H9 (cell line): ENCODE data around the gene USP47. TPM values are rescaled to one million over a fixed set of nuclear protein-coding genes. Genes with fewer than 3 reads are reported as not detected.

Experiments used
- DNase-seq: peaks from one replicate; pipeline ENCODE4 v3.0.0-alpha.2; 2017
- H2AFZ ChIP-seq: one replicate; pipeline ENCODE4 v1.6.1; 2013; ENCODE audit warnings: mild to moderate bottlenecking, low read length, control low read depth, moderate library complexity
- H2AK5ac ChIP-seq: 2 replicates; pipeline ENCODE4 v1.6.1; 2013; ENCODE audit warnings: low read length, control low read depth, mixed read lengths; ENCODE audit not compliant: insufficient read length
- H2BK120ac ChIP-seq: one replicate; pipeline ENCODE4 v1.6.1; 2013; ENCODE audit warnings: low read depth, mild to moderate bottlenecking, low read length, control low read depth, inconsistent platforms; ENCODE audit not compliant: poor library complexity, severe bottlenecking
- H2BK12ac ChIP-seq: 2 replicates; pipeline ENCODE4 v1.6.1; 2013; ENCODE audit warnings: low read length, control low read depth, mixed read lengths, low read depth; ENCODE audit not compliant: insufficient read length
- H2BK15ac ChIP-seq: 2 replicates; pipeline ENCODE4 v1.6.1; 2013; ENCODE audit warnings: low read depth, low read length, control low read depth
- H2BK20ac ChIP-seq: one replicate; pipeline ENCODE4 v1.6.1; 2013; ENCODE audit warnings: low read depth, mild to moderate bottlenecking, low read length, control low read depth, inconsistent platforms; ENCODE audit not compliant: poor library complexity, severe bottlenecking
- H2BK5ac ChIP-seq: 2 replicates; pipeline ENCODE4 v1.6.1; 2013; ENCODE audit warnings: low read length, control low read depth, mixed read lengths; ENCODE audit not compliant: insufficient read length
- H3K14ac ChIP-seq: 2 replicates; pipeline ENCODE4 v1.6.1; 2013; ENCODE audit warnings: low read length, control low read depth; ENCODE audit not compliant: insufficient read depth
- H3K18ac ChIP-seq: 2 replicates; pipeline ENCODE4 v1.6.1; 2013; ENCODE audit warnings: low read depth, mild to moderate bottlenecking, mixed read lengths, low read length, control low read depth; ENCODE audit not compliant: insufficient read length
- H3K23ac ChIP-seq: 2 replicates; pipeline ENCODE4 v1.6.1; 2013; ENCODE audit warnings: low read length, control low read depth, mixed read lengths, low read depth; ENCODE audit not compliant: insufficient read length
- H3K23me2 ChIP-seq: 2 replicates; pipeline ENCODE4 v1.6.1; 2013; ENCODE audit warnings: low read depth, mild to moderate bottlenecking, mixed read lengths, low read length, control low read depth; ENCODE audit not compliant: insufficient read length, poor library complexity, severe bottlenecking
- H3K27ac ChIP-seq: 2 replicates; pipeline ENCODE4 v1.5.1; 2013; ENCODE audit warnings: low read length, control low read depth, mixed read lengths, low read depth; ENCODE audit not compliant: insufficient read length
- H3K27me3 ChIP-seq: 2 replicates; pipeline ENCODE4 v1.6.1; 2013; ENCODE audit warnings: low read length, control low read depth, inconsistent platforms; ENCODE audit not compliant: insufficient read depth
- H3K4ac ChIP-seq: 2 replicates; pipeline ENCODE4 v1.6.1; 2013; ENCODE audit warnings: low read depth, mild to moderate bottlenecking, control low read depth, inconsistent platforms, low read length, moderate library complexity
- H3K4me1 ChIP-seq: 2 replicates; pipeline ENCODE4 v1.6.1; 2013; ENCODE audit warnings: low read length, control low read depth, inconsistent platforms; ENCODE audit not compliant: insufficient read depth
- H3K4me2 ChIP-seq: 2 replicates; pipeline ENCODE4 v1.6.1; 2013; ENCODE audit warnings: low read length, control low read depth, mixed read lengths; ENCODE audit not compliant: insufficient read length, insufficient read depth
- H3K56ac ChIP-seq: 2 replicates; pipeline ENCODE4 v1.6.1; 2013; ENCODE audit warnings: low read depth, mild to moderate bottlenecking, mixed read lengths, low read length, control low read depth; ENCODE audit not compliant: insufficient read length
- H3K79me1 ChIP-seq: 2 replicates; pipeline ENCODE4 v1.6.1; 2013; ENCODE audit warnings: low read depth, mild to moderate bottlenecking, moderate library complexity, low read length, control low read depth, inconsistent platforms; ENCODE audit not compliant: insufficient read depth, poor library complexity, severe bottlenecking
- H3K79me2 ChIP-seq: 2 replicates; pipeline ENCODE4 v1.6.1; 2013; ENCODE audit warnings: low read length, control low read depth, inconsistent platforms; ENCODE audit not compliant: insufficient read depth
- H3K9ac ChIP-seq: 2 replicates; pipeline ENCODE4 v1.6.1; 2013; ENCODE audit warnings: low read length, control low read depth, mixed read lengths; ENCODE audit not compliant: insufficient read length; ENCODE audit errors: extremely low read depth
- H3K9me3 ChIP-seq: one replicate; pipeline ENCODE4 v1.6.1; 2013; ENCODE audit warnings: low read depth, low read length, inconsistent platforms; ENCODE audit not compliant: control insufficient read depth
- H3T11ph ChIP-seq: one replicate; pipeline ENCODE4 v1.6.1; 2013; ENCODE audit warnings: mild to moderate bottlenecking, low read length, control low read depth, inconsistent platforms
- H4K20me1 ChIP-seq: one replicate; pipeline ENCODE4 v1.6.1; 2013; ENCODE audit not compliant: control insufficient read depth, insufficient read length, insufficient read depth
- H4K5ac ChIP-seq: 2 replicates; pipeline ENCODE4 v1.6.1; 2013; ENCODE audit warnings: low read depth, mild to moderate bottlenecking, mixed read lengths, low read length, control low read depth; ENCODE audit not compliant: insufficient read length
- H4K8ac ChIP-seq: replicated peaks from 2 replicates; pipeline ENCODE4 v1.6.1; 2013; ENCODE audit warnings: low read length, control low read depth, mixed read lengths, low read depth; ENCODE audit not compliant: insufficient read length
- H4K91ac ChIP-seq: 2 replicates; pipeline ENCODE4 v1.6.1; 2013; ENCODE audit warnings: low read depth, mild to moderate bottlenecking, moderate library complexity, mixed read lengths, low read length, control low read depth; ENCODE audit not compliant: insufficient read length
- H3K27ac Mint-ChIP-seq, 3 experiments: 2 replicates in 2 of 3; 3 replicates in 1 of 3; pipeline ENCODE4 v1.8.0; 2020 to 2021; ENCODE audit warnings: mixed read lengths in 3 of 3, mild to moderate bottlenecking in 1 of 3, moderate library complexity in 1 of 3
- H3K27me3 Mint-ChIP-seq: 2 replicates; pipeline ENCODE4 v1.8.0; 2021; ENCODE audit warnings: low read depth, mild to moderate bottlenecking, moderate library complexity, mixed read lengths
- H3K36me3 Mint-ChIP-seq, 3 experiments: 2 replicates in 2 of 3; 3 replicates in 1 of 3; pipeline ENCODE4 v1.8.0; 2020 to 2021; ENCODE audit warnings: low read depth in 3 of 3, mixed read lengths in 3 of 3; ENCODE audit not compliant: insufficient read depth in 1 of 3
- H3K4me1 Mint-ChIP-seq, 2 experiments: 2 replicates each; pipeline ENCODE4 v1.8.0; 2020; ENCODE audit warnings: mixed read lengths in 2 of 2
- H3K4me3 Mint-ChIP-seq, 2 experiments: 2 replicates in 1 of 2; 3 replicates in 1 of 2; pipeline ENCODE4 v1.8.0; 2020 to 2021; ENCODE audit warnings: mild to moderate bottlenecking in 2 of 2, mixed read lengths in 2 of 2, moderate library complexity in 1 of 2
- H3K9me3 Mint-ChIP-seq, 2 experiments: 2 replicates in 1 of 2; 3 replicates in 1 of 2; pipeline ENCODE4 v1.8.0; 2020; ENCODE audit warnings: mild to moderate bottlenecking in 2 of 2, mixed read lengths in 2 of 2, moderate library complexity in 1 of 2
- WGBS: extraction: QIAGEN DNeasy Blood & Tissue Kit; methylation state at CpG from one replicate; pipeline ENCODE4 v1.1.7; 2013; ENCODE audit warnings: missing lambda C conversion rate, low lambda C conversion rate, mixed read lengths; ENCODE audit not compliant: insufficient read length; ENCODE audit errors: extremely low coverage; 5-methylcytosine and 5-hydroxymethylcytosine counted together
- total RNA-seq: library from RNA; stranded (reverse); gene quantifications from 2 replicates; pipeline ENCODE4 v1.2.1, GENCODE V29; 2021
- TF ChIP-seq, protein P1 (sequence below): fragments of 200-600 bp; sonication (generic); conservative IDR thresholded peaks from 3 replicates; pipeline ENCODE4 v1.8.0; 2021; ENCODE audit warnings: antibody characterized with exemption, mild to moderate bottlenecking

The USP47 gene
- total RNA-seq, 1 experiment from 2014 or later, result 26.7 TPM

DNA sequence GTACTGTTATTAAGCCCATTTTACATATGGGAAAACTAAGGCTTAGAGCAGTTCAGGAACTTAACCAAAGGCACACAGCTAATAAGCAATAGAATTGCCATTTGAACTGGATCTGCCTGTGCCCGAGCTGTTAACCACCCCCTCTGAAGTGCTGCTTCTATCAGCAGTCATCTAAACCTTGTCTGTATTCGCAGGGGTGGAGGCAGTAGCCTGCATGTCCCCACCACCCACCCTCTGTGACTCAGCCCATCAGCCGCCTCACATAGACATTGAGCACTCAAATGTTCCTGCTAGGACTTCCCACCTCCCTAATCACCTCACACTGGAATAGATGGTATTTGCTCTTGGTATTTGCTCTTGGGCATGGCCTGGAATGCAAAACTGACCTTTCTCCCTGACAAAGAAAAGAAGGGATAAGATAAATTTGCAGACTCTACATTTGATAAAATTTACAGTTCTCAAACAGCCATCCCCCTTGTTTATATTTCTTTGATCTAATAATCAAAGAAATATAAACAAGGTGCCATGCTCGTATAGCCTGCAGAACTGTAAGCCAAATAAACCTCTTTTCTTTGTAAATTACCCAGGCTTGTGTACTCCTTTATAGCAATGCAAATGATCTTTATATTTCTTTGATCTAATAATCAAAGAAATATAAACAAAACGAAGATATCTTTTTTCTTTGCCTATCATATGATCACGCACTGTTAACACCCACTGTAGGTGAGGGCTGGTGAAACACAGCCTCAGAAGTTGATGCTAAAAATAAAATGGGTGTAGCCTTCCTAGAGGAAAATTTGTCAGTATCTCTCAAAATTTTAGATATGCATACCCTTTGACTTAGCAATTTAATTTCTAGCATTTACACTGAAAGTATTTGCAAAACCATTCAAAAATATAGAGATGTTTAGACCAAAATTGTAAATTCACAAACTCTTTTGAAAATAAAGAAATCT is 150.8 kb downstream of the USP47 start:
- no peaks in the 10 kb centered on the region for H3K79me1 ChIP-seq
- no peak overlapping the region for H3K56ac ChIP-seq
- H3K9ac ChIP-seq, result no peak overlapping the region
- H3K27me3 Mint-ChIP-seq, result no peaks in the 10 kb centered on the region
- H3K4me1 ChIP-seq, result no peaks in the 10 kb centered on the region
- H4K8ac ChIP-seq, result no peak overlapping the region
- no peaks in the 10 kb centered on the region for H3K23me2 ChIP-seq
- no peak overlapping the region for H2BK15ac ChIP-seq
- no peak overlapping the region for H3K23ac ChIP-seq
- no peak overlapping the region for H2BK12ac ChIP-seq
- no CpG with 5 or more reads among the region's 6 CpGs for whole genome bisulfite sequencing
- H2AK5ac ChIP-seq, result no peak overlapping the region
- no peak overlapping the region for H2BK120ac ChIP-seq
- H3K27me3 ChIP-seq, result no peaks in the 10 kb centered on the region
- H4K20me1 ChIP-seq, result no peaks in the 10 kb centered on the region
- no peaks in the 10 kb centered on the region for H3K9me3 ChIP-seq
- no peak overlapping the region for H3T11ph ChIP-seq
- no peak overlapping the region for H2AFZ ChIP-seq
- no peak overlapping the region for H3K27ac ChIP-seq
- H4K5ac ChIP-seq, result no peak overlapping the region
- H2BK20ac ChIP-seq, result no peak overlapping the region
- H3K18ac ChIP-seq, result no peak overlapping the region
- no peak overlapping the region for H3K27ac Mint-ChIP-seq
- DNase-seq, result no peak
- H3K4me3 Mint-ChIP-seq, result no peak overlapping the region
- H3K9me3 Mint-ChIP-seq, result no peaks in the 10 kb centered on the region; a peak in 1 of 5 replicates
- H3K4me2 ChIP-seq, result no peak overlapping the region
- H3K14ac ChIP-seq, result no peak overlapping the region
- TF ChIP-seq, protein P1, sequence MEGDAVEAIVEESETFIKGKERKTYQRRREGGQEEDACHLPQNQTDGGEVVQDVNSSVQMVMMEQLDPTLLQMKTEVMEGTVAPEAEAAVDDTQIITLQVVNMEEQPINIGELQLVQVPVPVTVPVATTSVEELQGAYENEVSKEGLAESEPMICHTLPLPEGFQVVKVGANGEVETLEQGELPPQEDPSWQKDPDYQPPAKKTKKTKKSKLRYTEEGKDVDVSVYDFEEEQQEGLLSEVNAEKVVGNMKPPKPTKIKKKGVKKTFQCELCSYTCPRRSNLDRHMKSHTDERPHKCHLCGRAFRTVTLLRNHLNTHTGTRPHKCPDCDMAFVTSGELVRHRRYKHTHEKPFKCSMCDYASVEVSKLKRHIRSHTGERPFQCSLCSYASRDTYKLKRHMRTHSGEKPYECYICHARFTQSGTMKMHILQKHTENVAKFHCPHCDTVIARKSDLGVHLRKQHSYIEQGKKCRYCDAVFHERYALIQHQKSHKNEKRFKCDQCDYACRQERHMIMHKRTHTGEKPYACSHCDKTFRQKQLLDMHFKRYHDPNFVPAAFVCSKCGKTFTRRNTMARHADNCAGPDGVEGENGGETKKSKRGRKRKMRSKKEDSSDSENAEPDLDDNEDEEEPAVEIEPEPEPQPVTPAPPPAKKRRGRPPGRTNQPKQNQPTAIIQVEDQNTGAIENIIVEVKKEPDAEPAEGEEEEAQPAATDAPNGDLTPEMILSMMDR, result no peak
- no peak overlapping the region for H2BK5ac ChIP-seq
- H3K4me1 Mint-ChIP-seq, result peaks cover 10 to 12% of the 10 kb centered on the region in 2 experiments
- H3K36me3 Mint-ChIP-seq, result peaks cover 3 to 11% (median 6%) of the 10 kb centered on the region in 3 experiments; a peak in 6 of 7 replicates
- no peak overlapping the region for H3K4ac ChIP-seq
- no peak overlapping the region for H4K91ac ChIP-seq
- H3K79me2 ChIP-seq, result no peaks in the 10 kb centered on the region
